Measurements from ENCODE around the gene TRAPPC11. TPM values are rescaled to one million over a fixed set of nuclear protein-coding genes. Genes with fewer than 3 reads are reported as not detected.

The TRAPPC11 gene
- total and polyA plus RNA-seq, 2 experiments from 2014 or later = 15.0 to 42.7 TPM

DNA sequence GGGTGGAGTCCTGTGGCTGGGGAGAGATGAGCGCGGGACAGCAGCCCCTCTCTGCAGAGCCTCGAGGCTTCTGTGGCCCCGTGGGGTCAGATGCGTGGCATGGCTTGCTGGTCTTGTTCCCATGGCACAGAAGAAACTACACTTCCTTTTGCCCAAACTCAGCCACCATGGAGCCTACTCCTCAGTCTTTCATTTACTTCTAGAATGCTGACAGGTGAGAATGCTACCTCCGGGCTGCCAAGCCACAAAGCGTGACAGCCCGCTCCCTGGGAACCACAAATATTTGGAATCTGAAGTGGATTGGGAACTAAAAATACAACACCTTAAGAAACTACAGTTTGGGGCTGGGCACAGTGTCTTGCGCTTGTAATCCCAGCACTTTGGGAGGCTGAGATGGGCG is 98.0 kb downstream of the TRAPPC11 start (continued):
- TF ChIP-seq CREB1 (CRISPR knock-in tag; IDR thresholded peaks at IDR 0.05; ENCODE audit: low read depth) (no peak), STAT1 (IDR thresholded peaks at IDR 0.05; ENCODE audit: unreplicated experiment) (no peak), POLR2AphosphoS5 (IDR thresholded peaks at IDR 0.05; ENCODE audit: low read depth) (no peak), EZH2 (IDR thresholded peaks at IDR 0.05; ENCODE audit: low read depth, unreplicated experiment) (no peak)
- TF ChIP-seq, protein P1, sequence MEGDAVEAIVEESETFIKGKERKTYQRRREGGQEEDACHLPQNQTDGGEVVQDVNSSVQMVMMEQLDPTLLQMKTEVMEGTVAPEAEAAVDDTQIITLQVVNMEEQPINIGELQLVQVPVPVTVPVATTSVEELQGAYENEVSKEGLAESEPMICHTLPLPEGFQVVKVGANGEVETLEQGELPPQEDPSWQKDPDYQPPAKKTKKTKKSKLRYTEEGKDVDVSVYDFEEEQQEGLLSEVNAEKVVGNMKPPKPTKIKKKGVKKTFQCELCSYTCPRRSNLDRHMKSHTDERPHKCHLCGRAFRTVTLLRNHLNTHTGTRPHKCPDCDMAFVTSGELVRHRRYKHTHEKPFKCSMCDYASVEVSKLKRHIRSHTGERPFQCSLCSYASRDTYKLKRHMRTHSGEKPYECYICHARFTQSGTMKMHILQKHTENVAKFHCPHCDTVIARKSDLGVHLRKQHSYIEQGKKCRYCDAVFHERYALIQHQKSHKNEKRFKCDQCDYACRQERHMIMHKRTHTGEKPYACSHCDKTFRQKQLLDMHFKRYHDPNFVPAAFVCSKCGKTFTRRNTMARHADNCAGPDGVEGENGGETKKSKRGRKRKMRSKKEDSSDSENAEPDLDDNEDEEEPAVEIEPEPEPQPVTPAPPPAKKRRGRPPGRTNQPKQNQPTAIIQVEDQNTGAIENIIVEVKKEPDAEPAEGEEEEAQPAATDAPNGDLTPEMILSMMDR (conservative IDR thresholded peaks at IDR 0.05; ENCODE audit: low read depth in 2 of 2) = no peak
- TF ChIP-seq, protein P2, sequence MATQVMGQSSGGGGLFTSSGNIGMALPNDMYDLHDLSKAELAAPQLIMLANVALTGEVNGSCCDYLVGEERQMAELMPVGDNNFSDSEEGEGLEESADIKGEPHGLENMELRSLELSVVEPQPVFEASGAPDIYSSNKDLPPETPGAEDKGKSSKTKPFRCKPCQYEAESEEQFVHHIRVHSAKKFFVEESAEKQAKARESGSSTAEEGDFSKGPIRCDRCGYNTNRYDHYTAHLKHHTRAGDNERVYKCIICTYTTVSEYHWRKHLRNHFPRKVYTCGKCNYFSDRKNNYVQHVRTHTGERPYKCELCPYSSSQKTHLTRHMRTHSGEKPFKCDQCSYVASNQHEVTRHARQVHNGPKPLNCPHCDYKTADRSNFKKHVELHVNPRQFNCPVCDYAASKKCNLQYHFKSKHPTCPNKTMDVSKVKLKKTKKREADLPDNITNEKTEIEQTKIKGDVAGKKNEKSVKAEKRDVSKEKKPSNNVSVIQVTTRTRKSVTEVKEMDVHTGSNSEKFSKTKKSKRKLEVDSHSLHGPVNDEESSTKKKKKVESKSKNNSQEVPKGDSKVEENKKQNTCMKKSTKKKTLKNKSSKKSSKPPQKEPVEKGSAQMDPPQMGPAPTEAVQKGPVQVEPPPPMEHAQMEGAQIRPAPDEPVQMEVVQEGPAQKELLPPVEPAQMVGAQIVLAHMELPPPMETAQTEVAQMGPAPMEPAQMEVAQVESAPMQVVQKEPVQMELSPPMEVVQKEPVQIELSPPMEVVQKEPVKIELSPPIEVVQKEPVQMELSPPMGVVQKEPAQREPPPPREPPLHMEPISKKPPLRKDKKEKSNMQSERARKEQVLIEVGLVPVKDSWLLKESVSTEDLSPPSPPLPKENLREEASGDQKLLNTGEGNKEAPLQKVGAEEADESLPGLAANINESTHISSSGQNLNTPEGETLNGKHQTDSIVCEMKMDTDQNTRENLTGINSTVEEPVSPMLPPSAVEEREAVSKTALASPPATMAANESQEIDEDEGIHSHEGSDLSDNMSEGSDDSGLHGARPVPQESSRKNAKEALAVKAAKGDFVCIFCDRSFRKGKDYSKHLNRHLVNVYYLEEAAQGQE (IDR thresholded peaks at IDR 0.05; ENCODE audit: unreplicated experiment) = no peak

DNA sequence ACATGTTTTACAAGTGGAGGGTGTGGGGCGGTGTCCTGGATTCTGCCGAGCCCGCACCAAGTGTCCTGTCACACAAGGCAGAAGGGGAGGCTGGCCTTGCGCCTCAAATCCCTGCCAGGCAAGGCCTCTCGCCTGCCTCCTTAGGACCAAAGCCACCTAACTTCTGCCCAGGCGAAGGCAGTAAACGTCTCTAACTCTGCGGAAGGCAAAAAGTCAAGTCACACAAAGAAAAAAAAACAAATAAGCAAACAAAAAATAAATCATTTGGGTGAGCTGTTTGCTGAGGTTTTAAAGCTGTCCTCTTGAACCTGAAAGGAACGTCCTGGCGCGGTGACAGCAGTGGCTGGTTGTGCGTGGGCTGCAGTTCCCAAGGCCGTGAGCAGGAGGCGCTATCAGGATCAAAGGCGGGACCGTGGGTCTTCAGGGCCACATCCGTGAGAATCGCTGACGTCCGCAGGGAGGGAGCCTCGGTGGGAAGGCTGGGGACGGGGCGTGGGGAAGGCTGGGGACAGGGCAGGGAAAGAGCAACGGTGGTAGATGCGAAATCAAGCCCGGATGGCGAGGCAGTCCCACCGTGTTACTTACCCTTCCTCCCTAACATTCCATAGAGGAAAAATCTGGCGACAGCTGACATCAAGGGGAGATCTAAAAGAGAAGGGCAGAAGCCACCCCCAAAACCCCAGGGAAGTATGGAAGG is 99.1 kb downstream of the TRAPPC11 start:
- Histone ChIP-seq H3K4me3 (peak overlapping the region; percentile 52), H3K4me1 (ENCODE audit: insufficient read depth) (peaks cover 4% of the 10 kb centered on the region; the same call in 1 of the 2 replicates), H3K79me2 (replicated peaks; ENCODE audit: insufficient read depth) (no peaks in the 10 kb centered on the region), H3K9me2 (ENCODE audit: insufficient read depth) (no peaks in the 10 kb centered on the region), H3K27me3 (ENCODE audit: insufficient read depth) (no peaks in the 10 kb centered on the region), H4K20me1 (replicated peaks; ENCODE audit: insufficient read depth) (no peaks in the 10 kb centered on the region), H3K4me2 (peak overlapping the region; percentile 81), H3K27ac (ENCODE audit: low read depth) (no peak overlapping the region), H3F3A (replicated peaks; ENCODE audit: low read depth) (no peaks in the 10 kb centered on the region), H2AFZ (peak overlapping the region; percentile 97), H3K36me3 (ENCODE audit: insufficient read depth) (no peaks in the 10 kb centered on the region)
- Mint-ChIP-seq H3K36me3 (ENCODE audit: low read depth) (no peaks in the 10 kb centered on the region), H3K9me3 (no peaks in the 10 kb centered on the region), H3K4me3 (peak overlapping the region; percentile 71), H3K27ac (no peak overlapping the region), H3K27me3 (ENCODE audit: insufficient read depth, low read depth, poor library complexity) (peaks cover 14% of the 10 kb centered on the region), H3K4me1 (peaks cover 4% of the 10 kb centered on the region)
- ATAC-seq (peak; percentile 83), DNase-seq (ENCODE audit: low spot score) (peak; percentile 73)
- TF ChIP-seq EZH2phosphoT487 (IDR thresholded peaks at IDR 0.05; ENCODE audit: unreplicated experiment) (no peak), POLR2AphosphoS5 (IDR thresholded peaks at IDR 0.05; ENCODE audit: low read depth) (no peak), CREB1 (CRISPR knock-in tag; IDR thresholded peaks at IDR 0.05; ENCODE audit: low read depth) (0 out of 2 replicates have a peak, but pooled peaks have one; percentile 30)
- TF ChIP-seq, protein P1 (conservative IDR thresholded peaks at IDR 0.05; ENCODE audit: low read depth in 2 of 2) = peak; percentile 76 to 82

All from GM23338 (cell line).